ENCODE data around the gene PLIN5. TPM values are rescaled to one million over a fixed set of nuclear protein-coding genes. Genes with fewer than 3 reads are reported as not detected.

The PLIN5 gene
- total and polyA plus RNA-seq, 10 of the 15 experiments (the other 5 are each of a cell fraction or from before 2014, with no cell fraction given): 0.15 to 0.33 TPM; not detected in 8

DNA sequence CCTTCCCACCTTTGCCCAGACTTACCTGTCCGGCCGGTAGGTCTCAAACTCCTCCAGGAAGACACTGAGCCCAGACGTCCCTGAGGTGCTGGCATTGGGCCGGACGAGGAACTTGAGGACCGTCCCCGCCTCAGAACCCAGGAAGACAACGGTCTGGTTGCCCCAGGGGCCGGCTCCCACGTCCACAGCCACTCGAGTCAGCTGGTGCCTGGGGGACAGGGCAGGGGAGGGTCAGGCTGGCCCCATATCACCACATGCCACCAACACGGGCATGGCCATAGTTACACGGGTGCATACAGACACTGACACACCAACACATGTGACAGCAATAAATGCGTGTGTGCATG is 13.2 kb upstream of the PLIN5 start (continued):
- TF ChIP-seq, protein P1, sequence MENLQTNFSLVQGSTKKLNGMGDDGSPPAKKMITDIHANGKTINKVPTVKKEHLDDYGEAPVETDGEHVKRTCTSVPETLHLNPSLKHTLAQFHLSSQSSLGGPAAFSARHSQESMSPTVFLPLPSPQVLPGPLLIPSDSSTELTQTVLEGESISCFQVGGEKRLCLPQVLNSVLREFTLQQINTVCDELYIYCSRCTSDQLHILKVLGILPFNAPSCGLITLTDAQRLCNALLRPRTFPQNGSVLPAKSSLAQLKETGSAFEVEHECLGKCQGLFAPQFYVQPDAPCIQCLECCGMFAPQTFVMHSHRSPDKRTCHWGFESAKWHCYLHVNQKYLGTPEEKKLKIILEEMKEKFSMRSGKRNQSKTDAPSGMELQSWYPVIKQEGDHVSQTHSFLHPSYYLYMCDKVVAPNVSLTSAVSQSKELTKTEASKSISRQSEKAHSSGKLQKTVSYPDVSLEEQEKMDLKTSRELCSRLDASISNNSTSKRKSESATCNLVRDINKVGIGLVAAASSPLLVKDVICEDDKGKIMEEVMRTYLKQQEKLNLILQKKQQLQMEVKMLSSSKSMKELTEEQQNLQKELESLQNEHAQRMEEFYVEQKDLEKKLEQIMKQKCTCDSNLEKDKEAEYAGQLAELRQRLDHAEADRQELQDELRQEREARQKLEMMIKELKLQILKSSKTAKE (IDR thresholded peaks at IDR 0.05; ENCODE audit: low read depth, poor library complexity, severe bottlenecking): no peak
- TF ChIP-seq CHD1 (IDR thresholded peaks at IDR 0.05; ENCODE audit: low read depth, low read length) (no peak), MTA3 (IDR thresholded peaks at IDR 0.05; ENCODE audit: borderline replicate concordance, low read length) (no peak), MYB (IDR thresholded peaks at IDR 0.05; ENCODE audit: borderline replicate concordance, low read depth, low read length) (no peak), SMARCA5 (IDR thresholded peaks at IDR 0.05) (no peak), ZNF274 (IDR thresholded peaks at IDR 0.05; ENCODE audit: insufficient read depth, insufficient read length) (no peak)

DNA sequence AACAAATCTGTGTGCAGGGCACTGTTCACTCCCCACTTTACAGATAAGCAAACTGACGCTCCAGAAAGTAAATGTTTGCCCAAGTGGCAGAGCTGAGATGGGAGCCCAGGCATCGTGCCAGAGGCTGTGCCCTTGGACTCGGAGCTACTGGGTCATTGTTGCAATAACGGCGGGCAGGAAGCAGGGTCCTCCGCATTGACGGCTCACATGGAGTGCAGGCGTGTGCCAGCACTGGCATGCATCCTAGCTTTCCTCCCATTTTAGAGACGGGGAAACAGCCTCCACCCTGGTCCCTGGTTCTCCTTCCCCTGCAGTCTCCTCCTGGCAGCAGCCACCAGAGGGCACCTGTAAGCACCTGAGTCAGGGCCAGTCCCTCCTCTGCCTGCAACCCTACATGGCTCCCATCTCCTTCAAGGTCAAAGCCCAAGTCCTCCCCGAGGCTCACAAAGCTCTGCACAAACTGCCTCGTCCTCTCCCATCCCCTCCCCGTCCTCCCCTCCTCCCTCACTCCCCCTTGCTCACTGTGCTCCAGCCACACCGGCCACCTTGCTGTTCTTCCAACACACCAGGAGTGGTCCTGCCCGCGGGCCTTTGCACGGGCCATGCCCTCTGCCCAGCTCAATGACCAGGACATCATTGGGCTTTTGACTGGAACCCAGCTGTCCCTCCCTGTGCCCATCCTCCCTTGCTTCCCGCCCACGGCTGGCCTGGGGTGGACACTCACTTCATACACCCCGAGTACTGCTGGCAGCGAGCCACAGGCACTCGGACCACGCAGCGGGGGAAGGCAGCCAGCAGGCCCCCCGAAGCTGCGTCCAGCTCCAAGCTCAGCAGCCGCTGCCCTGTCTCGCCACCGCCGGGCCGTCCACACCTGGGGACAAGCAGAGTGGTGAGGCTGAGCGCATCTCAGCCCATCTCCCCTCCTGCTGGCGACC is 12.5 kb upstream of the PLIN5 start:
- Histone ChIP-seq H3K4me3 (no peak overlapping the region), H3K9me3 (replicated peaks; ENCODE audit: control insufficient read depth, insufficient read depth, low read length) (no peaks in the 10 kb centered on the region), H3K27ac (ENCODE audit: control insufficient read depth, insufficient read depth) (no peak overlapping the region), H2AFZ (ENCODE audit: control insufficient read depth, low read depth, low read length) (no peak overlapping the region), H3K27me3 (replicated peaks in 1 of 2; ENCODE audit: control insufficient read depth in 2 of 2, insufficient read depth in 2 of 2, low read length in 1 of 2) (no peaks in the 10 kb centered on the region), H3K4me1 (ENCODE audit: control insufficient read depth, insufficient read depth, low read length) (no peaks in the 10 kb centered on the region), H4K20me1 (ENCODE audit: control insufficient read depth, insufficient read depth) (no peaks in the 10 kb centered on the region), H3K9ac (ENCODE audit: control insufficient read depth, insufficient read depth, low read length) (no peak overlapping the region), H3K4me2 (ENCODE audit: control insufficient read depth, insufficient read depth) (no peak overlapping the region), H3K36me3 (ENCODE audit: control insufficient read depth in 2 of 2, insufficient read depth in 2 of 2, low read length in 1 of 2) (no peaks in the 10 kb centered on the region), H3K79me2 (ENCODE audit: control insufficient read depth, insufficient read depth, low read length) (no peaks in the 10 kb centered on the region)
- POLR2A ChIA-PET: no interaction called here
- CTCF ChIA-PET: interaction anchor here (0.6 to 2.1 kb wide), 4 partner anchors 9 to 89 kb away, joined by 3 to 8 read pairs (median 6); partner anchors contain the start of gene PLIN5
- FAIRE-seq (no peak), DNase-seq (ENCODE audit: low read depth, low spot score) (no peak), ATAC-seq (peak; percentile 66)
- SMC1A ChIA-PET (ENCODE audit: uncharacterized antibody, unreplicated experiment): interaction anchor here (1.4 kb wide), 1 partner anchor 89 kb away, joined by 4 read pairs; no protein-coding TSS in a partner anchor
- 60% methylated on average over 28 of the region's 32 CpGs for WGBS (ENCODE audit: insufficient coverage, insufficient replicate concordance, low lambda C conversion rate, missing lambda C conversion rate)
- in situ Hi-C loops (cut with MboI) (no loop called here), intact Hi-C loops (cut with micrococcal nuclease; ENCODE audit: unreplicated experiment) (no loop called here)
- 0 out of 2 replicates have a peak, but pooled peaks have one; percentile 63 for TF ChIP-seq SMARCA5 (IDR thresholded peaks at IDR 0.05)
- TF ChIP-seq, protein P2, sequence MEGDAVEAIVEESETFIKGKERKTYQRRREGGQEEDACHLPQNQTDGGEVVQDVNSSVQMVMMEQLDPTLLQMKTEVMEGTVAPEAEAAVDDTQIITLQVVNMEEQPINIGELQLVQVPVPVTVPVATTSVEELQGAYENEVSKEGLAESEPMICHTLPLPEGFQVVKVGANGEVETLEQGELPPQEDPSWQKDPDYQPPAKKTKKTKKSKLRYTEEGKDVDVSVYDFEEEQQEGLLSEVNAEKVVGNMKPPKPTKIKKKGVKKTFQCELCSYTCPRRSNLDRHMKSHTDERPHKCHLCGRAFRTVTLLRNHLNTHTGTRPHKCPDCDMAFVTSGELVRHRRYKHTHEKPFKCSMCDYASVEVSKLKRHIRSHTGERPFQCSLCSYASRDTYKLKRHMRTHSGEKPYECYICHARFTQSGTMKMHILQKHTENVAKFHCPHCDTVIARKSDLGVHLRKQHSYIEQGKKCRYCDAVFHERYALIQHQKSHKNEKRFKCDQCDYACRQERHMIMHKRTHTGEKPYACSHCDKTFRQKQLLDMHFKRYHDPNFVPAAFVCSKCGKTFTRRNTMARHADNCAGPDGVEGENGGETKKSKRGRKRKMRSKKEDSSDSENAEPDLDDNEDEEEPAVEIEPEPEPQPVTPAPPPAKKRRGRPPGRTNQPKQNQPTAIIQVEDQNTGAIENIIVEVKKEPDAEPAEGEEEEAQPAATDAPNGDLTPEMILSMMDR (IDR thresholded peaks at IDR 0.05 in 2 of 3, conservative IDR thresholded peaks at IDR 0.05 in 1 of 3; ENCODE audit: control insufficient read depth in 2 of 3, extremely low read depth in 1 of 3, insufficient read depth in 1 of 3, low read depth in 3 of 3, low read length in 3 of 3): peak; percentile 33 to 57 (median 39); a peak in 4 of 6 replicates
- no peak for TF ChIP-seq ATF7 (IDR thresholded peaks at IDR 0.05; ENCODE audit: low read depth)
- no TSS peak for BruUV-seq (replicated peaks)
- RAD21 ChIA-PET (ENCODE audit: unreplicated experiment): no interaction called here
